ENCODE data around the gene ZNHIT2.

ZNHIT2 gene

DNA sequence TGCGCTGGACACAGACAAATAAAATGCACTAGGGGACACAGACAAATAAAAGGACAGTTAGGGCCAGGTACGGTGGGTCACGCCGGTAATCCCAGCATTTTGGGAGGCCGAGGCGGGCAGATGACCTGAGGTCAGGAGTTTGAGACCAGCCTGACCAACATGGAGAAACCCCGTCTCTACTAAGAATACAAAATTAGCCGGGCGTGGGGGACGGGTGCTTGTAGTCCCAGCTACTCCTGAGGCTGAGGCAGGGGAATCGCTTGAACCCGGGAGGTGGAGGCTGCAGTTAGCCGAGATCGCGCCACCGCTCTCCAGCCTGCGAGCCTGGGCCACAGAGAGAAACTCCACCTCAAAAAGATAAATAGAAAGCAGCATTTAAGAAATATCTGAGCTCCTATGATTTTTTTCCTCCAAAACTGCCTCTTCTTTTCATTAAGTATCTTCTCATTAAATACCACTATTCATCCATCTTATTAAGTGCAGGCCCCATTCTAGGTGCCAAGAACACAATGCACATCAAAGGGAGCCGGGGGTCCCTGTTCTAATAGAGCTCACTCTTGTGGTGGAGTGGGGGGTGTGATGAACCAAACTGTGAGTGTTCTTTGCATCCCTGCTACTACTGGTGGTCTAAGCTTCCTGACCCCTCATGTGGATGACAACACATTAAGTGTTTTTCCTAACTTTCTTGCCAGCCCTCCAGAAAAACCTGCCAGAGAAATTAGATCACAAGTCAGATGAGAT lies 766 bp upstream of the ZNHIT2 start:
- DNase-seq: no peak

DNA sequence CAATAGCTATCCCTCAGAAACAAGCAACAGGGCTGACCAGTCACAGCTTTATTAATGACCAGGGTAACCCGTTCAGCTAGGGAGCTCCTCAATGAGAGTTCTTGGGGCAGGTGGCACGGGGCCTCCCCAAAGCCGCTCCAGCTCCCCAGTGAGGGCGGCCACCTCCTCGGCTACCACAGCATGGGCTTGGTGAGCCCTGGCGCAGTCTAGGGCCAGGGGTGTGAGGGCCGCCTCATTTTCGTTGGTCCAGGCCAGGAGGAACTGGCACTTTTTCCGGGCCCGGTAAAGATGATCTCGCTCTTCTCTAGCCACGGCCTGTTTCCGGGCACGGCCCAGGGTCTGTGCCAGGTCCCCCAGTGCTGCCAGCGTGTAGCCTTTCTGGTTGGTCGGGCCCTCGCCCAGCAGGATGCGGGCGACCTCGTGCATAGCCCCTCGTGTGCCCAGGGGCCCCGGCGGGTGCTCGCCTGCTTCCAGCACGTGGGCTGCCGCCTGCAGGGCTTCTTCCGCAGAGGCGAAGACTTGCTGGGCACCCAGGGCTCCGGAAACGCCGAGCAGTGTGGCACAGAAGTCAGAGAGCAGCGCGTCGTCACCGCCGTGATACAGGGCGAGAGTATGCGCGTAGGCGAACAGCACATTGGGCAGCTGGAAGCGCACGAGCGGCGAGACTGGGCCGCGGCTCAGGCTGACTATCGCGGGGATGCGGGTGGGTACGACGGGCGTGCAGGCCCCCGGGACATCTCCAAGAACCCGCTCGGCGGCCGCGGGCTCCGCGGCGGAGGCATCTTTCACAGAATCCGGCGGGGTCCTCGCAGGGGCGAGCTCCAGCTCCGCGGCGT lies 913 bp downstream of the ZNHIT2 start:
- DNase-seq: no peak

DNA sequence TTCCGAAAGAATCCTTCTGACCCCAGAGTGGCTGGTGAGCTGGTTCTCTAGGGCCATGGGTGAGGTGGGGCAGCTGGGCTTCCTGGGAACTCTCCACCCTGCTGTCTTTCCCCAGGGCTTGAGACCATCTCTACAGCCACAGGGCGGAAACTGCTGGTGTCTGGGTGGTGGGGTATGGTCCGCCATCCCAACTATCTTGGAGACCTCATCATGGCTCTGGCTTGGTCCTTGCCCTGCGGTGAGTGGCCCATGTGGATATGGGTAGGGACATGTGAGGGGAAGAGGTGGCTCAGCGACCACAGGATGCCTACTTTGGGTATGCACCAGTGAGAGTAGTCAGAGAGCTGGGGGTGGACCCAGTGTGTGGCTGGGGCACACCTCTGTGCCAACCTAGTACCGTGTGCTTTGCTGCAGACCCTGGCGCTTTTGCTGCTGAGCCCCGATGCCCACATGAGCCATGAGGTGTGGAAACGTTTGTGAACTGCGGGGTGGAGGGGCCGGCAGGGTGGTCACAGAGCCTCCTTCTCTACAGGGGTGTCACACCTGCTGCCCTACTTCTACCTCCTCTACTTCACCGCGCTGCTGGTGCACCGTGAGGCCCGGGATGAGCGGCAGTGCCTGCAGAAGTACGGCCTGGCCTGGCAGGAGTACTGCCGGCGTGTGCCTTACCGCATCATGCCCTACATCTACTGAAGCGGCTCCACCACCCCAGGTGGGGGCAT lies 2.0 kb downstream of the ZNHIT2 start:
- DNase-seq: no peak

DNA sequence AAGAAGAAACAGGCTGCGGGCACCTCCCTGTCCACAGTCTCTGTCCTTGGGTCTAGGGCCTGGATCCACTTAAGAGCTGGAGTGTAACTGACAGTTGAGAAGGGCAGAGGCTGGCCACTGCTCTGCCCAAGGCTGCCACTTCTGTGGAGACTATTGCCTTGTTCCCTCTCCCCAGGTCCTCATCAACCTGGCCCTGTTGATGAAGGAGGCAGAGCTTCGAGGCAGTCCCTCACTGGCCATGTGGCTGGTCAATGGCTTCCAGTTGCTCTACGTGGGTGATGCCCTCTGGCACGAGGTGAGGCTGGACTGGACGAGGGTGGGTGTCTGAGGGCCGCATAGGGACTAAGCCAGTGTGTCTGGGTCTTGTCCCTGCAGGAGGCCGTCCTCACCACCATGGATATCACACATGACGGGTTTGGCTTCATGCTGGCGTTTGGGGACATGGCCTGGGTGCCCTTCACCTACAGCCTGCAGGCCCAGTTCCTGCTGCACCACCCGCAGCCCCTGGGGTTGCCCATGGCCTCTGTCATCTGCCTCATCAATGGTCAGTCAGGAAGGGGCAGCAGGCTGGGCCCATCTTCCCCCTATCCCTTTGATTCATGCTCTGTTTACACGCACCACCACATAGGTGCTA lies 2.8 kb downstream of the ZNHIT2 start:
- DNase-seq: no peak

DNA sequence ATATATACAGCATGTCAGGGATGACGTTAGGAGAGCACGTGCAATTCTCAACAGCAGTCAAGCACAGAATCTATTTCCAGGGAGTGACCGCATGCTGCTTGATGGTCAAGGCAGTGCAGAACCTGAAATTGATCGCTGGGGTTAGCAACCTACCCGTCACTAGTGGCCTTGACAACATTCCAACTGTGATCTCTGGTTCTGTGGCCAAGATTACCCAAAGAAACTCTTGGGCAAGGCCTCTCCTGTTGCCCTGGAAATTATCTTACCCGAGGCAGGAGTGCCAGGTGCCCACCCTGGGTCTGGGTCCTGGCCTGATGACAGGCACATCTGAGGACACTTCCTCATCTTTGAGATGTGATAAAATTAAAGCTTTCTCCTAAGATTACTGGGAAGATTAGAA lies 3.7 kb downstream of the ZNHIT2 start:
- DNase-seq: no peak

DNA sequence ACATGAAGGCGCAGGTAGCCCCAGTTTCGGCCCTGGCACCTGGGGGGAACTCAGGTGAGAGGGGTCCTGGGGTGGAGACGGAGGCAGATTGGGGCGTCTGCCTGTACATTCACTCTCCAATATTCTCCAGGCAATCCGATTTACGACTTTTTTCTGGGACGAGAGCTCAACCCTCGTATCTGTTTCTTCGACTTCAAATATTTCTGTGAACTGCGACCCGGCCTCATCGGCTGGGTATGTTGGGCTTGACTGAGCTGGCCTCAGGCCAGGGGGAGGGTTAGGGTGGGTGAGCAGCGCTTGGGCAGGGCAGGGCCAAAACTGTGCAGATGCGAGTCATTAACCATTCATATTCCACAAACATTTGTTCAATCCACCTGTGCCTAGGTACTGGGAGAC lies 4.1 kb downstream of the ZNHIT2 start:
- no peak for DNase-seq

DNA sequence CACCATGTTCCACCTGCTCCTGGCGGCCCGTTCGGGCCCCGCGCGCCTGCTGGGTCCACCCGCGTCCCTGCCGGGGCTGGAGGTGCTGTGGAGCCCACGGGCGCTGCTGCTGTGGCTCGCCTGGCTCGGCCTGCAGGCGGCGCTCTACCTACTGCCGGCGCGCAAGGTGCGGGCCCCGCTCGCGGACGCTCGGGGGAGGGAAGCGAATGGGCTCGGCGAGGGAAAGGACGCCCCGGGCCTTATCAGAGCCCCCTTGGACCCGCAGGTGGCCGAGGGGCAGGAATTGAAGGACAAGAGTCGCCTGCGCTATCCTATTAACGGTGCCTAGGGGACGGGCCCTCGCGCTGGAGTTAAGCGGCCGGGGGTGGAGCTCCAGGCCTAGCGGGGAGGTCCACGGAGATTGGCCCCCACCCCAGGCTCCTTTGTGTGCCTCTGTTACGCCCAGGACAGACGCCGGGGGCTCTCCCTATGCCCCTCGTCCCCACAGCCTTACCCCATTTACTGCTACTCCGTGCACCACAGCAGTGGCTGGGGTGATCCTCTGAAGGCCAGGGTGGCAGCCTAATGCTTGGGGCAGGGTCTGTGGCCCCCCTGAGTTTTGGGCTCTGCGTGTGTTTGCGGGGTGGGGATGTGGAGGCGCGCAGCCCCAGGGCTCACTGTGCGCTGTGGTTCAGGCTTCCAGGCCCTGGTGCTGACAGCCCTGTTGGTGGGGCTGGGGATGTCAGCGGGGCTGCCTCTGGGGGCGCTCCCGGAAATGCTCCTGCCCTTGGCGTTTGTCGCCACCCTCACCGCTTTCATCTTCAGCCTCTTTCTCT lies 4.7 kb downstream of the ZNHIT2 start:
- DNase-seq: no peak

DNA sequence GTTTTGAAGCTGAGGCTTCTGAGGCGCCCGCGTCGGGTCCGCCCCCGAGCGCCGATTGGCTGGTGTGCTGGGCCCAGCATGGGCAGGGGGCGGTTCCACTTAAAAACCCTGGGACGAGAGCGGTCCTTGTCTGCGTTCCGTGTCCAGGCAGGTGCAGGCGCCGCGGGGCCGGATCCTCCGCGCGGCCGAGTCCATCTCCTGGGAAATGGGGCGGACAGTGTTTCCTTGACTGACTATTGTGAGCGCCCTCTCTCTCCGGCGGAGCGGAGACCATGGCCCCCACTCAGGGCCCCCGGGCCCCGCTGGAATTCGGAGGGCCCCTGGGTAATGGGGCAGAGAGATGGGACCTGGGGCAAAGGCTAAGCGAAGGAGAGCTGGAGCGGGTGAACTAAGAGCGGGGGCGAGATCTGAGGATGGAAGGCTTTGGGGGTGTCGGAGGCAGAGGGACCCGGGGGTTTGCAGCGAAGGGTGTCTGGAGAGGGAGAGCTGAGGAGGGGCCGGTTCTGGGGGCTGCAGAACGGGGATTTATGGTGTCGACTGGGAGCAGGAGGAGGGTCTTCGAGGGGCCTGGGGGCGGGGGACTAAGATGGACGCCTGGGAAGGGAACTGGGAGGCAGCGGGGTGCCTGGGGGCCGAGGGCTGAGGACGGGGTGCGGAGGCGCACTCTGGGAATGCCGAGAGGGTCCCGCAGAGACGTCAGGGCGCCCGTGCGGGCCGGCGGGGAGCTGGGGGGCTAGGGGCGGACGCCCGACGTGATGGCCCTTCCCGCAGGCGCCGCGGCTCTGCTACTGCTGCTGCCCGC lies 5.6 kb downstream of the ZNHIT2 start, which contains the start of gene TM7SF2:
Gene TM7SF2, plus strand, starts transcription at position 129 of the 802 bp plus-strand sequence. Its CDS starts 144 bp downstream, at position 273.
- DNase-seq: peak; percentile 62

DNA sequence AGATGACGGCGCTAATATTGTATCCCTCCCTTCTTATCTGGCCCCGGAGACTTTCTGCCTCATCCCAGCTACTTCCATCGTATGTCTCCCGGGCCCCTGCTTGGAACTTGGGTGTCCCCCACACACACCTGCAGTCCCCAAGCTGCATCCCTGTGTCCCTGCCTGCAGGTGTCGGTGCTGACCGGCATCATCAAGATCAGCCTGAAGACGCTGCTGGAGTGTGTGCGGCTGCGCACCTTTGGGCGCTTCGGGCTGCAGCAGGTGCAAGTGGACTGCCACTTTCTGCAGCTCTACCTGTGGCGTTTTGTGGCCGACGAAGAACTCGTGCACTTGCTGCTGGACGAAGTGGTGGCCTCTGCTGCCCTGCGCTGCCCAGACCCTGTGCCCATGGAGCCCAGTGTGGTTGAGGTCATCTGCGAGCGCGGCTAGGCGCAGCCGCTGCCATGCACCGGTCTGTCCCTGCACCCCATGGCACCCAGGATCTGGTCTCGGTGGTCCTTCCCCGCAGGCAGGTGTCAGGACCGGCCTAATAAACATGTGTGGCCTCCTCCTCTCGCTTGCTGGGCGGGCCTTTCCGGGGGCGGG lies 6.2 kb downstream of the ZNHIT2 start:
- no peak for DNase-seq

DNA sequence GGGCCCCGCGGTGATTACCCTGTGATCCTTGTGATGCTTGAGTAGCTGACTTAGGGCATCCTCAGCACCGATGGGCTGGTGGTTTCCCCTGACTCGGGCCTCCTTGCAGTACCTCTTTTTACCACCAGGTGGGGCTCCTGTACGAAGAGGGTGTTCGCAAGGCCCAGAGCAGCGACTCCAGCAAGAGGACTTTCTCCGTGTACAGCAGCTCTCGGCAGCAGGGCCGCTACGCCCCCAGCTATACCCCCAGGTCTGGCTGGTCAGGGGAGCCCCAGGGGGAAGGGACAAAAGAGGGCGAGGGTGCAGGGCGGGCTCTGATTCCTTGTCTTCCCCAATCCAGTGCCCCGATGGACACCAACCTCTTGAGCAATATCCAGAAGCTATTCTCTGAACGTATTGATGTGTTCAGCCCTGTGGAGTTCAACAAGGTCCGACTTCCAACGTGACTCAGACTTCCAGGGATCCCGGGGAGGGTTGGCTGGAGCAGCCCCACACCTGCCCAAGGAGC lies 7.1 kb downstream of the ZNHIT2 start:
- DNase-seq: peak; percentile 8

DNA sequence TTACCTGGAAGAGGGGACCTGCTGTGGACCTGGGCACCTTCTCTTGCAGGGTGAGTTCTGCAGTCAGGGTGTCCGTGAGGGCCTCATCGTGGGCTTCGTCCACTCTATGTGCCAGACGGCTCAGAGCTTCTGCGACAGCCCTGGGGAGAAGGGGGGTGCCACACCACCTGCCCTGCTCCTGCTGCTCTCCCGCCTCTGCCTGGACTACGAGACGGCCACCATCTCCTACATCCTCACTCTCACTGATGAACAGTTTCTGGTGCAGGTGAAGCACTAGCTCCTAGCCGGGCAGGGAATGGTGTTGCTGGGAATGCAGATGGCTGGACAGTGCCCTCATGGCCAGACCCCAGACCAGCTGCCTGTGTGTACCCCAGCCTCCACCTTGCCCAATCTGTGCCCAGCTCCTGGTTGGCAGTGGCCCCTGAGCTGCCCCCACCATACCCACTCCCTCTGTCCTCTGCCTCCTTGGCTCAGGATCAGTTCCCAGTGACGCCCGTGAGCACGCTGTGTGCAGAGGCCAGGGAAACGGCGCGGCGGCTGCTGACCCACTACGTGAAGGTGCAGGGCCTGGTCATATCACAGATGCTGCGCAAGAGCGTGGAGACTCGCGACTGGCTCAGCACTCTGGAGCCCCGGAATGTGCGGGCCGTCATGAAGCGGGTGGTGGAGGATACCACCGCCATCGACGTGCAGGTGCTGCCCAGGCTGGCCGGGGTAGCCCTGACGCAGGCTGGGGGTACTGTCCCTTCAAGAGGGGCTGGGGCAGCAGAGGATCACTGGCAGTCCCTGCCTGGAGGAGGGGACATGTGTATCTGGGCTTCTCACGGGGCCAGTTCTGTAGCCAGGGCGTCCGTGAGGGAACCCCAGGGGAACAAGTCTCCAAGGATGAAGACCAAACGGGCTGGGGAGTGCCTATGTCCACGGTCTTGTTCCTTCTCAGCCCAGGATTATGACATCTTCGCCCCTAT lies 8.0 kb downstream of the ZNHIT2 start:
- no peak for DNase-seq

DNA sequence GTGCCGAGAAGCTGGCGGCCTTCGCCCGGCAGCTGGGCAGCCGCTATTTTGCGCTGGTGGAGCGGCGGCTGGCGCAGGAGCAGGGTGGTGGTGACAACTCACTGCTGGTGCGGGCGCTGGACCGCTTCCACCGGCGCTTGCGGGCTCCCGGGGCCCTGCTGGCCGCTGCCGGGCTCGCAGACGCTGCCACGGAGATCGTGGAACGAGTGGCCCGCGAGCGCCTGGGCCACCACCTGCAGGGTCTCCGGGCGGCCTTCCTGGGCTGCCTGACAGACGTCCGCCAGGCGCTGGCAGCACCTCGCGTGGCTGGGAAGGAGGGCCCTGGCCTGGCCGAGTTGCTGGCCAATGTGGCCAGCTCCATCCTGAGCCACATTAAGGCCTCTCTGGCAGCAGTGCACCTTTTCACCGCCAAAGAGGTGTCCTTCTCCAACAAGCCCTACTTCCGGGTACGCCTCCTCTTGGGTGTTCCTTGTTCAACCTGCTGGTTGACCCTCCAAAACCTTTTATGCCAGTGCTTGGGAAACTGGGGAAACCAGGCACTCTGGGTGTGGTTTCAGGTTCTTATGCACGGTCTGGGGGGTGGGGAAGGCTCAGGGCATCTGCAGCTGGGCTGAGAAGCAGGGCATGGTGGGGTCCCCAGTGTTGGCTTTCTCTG lies 8.9 kb downstream of the ZNHIT2 start:
- DNase-seq: no peak

DNA sequence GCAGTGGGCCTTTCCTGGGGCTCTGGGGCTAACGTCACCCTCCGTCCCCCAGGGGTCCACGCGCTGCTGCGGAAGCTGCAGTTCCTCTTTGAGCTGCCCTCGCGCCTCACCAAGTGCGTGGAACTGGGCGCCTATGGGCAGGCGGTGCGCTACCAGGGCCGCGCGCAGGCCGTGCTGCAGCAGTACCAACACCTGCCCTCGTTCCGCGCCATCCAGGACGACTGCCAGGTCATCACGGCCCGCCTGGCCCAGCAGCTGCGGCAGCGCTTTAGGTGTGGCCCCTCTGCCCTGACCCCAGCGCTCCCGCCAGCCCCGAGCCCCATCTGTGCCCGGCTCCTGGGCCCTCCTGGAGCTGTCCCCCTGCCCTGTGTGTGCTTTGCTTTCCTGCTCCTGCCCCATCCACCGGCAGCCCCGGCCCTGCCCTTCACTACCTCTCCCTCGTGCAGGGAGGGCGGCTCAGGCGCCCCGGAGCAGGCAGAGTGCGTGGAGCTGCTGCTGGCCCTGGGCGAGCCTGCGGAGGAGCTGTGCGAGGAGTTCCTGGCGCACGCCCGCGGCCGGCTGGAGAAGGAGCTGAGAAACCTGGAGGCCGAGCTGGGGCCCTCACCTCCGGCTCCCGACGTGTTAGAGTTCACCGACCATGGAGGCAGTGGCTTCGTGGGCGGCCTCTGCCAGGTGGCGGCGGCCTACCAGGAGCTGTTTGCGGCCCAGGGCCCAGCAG lies 9.6 kb downstream of the ZNHIT2 start:
- DNase-seq: no peak

DNA sequence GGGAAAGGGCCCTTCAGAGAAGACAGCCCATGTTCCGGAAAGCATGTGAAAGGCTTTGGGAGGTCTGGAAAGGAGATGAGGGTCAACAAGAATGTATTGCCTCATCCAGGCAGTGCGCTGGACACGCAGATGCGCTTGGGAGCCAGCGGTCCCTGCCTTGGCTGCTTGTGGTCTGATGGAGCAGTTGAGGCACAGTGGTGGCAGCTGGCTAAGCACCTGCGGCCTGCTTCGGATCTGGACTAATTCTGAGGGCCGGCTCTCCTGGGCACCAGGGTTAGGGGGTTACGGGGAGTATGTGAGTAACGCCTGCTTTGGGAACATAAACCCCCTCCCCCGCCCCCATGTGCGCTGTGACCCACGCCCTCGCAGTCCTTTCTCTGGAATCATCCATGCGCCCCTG lies 10.4 kb downstream of the ZNHIT2 start:
- no peak for DNase-seq

DNA sequence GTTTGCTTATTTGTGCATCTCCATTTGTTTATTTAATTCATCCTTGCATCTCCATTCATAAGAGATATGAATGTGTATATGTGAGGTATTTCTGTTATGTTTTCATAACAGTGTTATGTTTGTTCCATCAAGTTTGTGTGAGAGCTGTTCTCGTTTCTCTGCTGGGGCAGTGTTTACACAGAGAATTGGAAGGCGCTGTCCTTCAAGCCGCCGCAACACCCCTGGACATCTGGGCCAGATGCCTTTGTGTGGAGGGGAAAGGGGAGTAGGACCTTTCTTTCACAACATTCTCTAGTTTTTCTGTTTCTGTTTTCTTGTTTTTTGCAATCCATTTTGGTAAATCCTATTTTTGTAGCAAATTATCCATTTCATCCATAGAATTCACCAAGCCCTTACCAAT lies 12.9 kb downstream of the ZNHIT2 start:
- no peak for DNase-seq

DNA sequence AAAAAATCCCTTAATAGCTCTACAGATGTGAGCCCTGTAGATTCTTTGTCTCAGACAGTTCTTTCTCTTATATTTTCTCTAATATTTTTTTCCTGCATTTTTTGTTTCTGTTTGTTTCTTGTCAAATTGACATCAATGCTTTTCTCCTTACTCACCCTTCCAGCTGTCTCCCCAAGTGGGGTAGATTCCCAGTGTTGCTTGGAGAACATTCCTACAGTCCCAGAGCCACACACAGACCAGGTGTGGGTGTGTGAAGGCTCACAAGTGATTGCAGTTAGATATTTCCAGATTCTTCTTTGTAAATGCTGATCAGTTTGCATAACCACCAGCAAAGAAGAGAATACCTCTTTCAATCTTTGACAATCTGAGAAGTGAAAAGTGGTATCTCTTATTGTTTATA lies 14.0 kb downstream of the ZNHIT2 start:
- no peak for DNase-seq

DNA sequence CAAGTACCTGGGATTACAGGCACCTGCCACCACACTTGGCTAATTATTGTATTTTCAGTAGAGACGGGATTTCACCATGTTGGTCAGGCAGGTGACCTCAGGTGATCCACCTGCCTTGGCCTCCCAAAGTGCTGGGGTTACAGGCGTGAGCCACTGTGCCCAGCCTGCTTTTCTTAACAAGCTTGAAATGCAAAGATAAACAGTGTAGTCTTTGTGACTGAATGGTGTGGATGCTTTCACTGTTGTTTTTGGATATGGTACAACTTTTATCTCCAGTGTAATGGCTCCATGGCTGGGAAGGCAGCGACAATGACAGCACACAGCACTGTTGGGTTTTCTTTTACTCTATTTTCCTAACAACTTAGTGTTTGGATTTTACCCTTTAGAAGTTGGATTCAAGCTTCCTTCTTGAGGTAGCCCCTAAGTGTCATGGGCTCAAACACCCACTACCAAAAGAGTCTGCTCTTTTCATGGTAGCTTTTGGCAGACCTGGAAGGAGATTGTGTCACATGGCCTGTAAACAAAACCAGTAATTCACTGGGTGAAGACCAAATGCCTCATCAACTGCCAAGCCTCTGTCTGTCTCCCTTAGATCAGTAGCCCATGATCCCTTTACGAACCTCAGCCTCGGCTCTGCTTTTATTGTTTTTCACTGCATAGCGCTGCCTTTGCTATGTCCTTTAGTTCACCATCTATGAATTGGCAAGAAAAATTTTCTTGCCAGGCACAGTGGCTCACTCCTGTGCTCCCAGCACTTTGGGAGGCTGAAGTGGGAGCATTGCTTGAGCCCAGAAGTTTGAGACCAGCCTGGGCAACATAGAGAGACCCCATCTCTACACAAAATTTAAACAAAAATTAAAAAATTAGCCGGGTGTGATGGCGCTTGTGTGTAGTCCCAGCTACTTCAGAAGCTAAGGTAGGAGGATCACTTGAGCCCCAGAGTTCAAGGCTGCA lies 15.1 kb downstream of the ZNHIT2 start:
- no peak for DNase-seq

Data from NCI-H2081 treated with DMSO at 0.1 percent for 48 hours (cell line).